Stimulated activated naive CD8-positive, alpha-beta T cell treated with anti-CD3 and anti-CD28 coated beads, Interleukin-15, amount 100 ng/mL, for 72 hours (primary cell): Measurements from ENCODE around the gene KDM4B.

Experiments used
- ATAC-seq: fragments of 150-1000 bp; cut with Tn5 transposase; 2 replicates; pipeline ENCODE4 v1.10.0; 2021; ENCODE audit warnings: mild to moderate bottlenecking, moderate library complexity
- DNase-seq, 2 donors: peaks; one replicate each; pipeline ENCODE4 v3.0.0; 2021 to 2022
- H3K27ac Mint-ChIP-seq, 2 donors: one replicate each; pipeline ENCODE4 v1.8.0; 2022; ENCODE audit warnings: mild to moderate bottlenecking in 2 of 2, mixed read lengths in 2 of 2, moderate library complexity in 2 of 2
- H3K27me3 Mint-ChIP-seq: one replicate; pipeline ENCODE4 v1.8.0; 2022; ENCODE audit warnings: mixed read lengths
- H3K4me1 Mint-ChIP-seq: one replicate; pipeline ENCODE4 v1.8.0; 2022; ENCODE audit warnings: mild to moderate bottlenecking, mixed read lengths
- H3K4me3 Mint-ChIP-seq, 2 donors: one replicate each; pipeline ENCODE4 v1.8.0; 2022; ENCODE audit warnings: mild to moderate bottlenecking in 2 of 2, mixed read lengths in 2 of 2, moderate library complexity in 1 of 2
- H3K9me3 Mint-ChIP-seq, 2 donors: one replicate each; pipeline ENCODE4 v1.8.0; 2022; ENCODE audit warnings: mixed read lengths in 2 of 2

KDM4B gene

GRCh38 chr19:5141129-5141849 is 172.4 kb downstream of the KDM4B start:
- Mint-ChIP-seq H3K4me3 (no peak overlapping the region), H3K27me3 (no peaks in the 10 kb centered on the region), H3K27ac (no peak overlapping the region), H3K4me1 (peaks cover 76% of the 10 kb centered on the region), H3K9me3 (no peaks in the 10 kb centered on the region)
- ATAC-seq = no peak
- DNase-seq = no peak

- DNase-seq (no peak), ATAC-seq (no peak)
- no peaks in the 10 kb centered on the region for H3K9me3 Mint-ChIP-seq
- peaks cover 68% of the 10 kb centered on the region for H3K4me1 Mint-ChIP-seq
- no peak overlapping the region for H3K27ac Mint-ChIP-seq
- no peaks in the 10 kb centered on the region for H3K27me3 Mint-ChIP-seq
- no peak overlapping the region for H3K4me3 Mint-ChIP-seq
Observed at GRCh38 chr19:5141850-5142724, 173.2 kb downstream of the KDM4B start.

GRCh38 chr19:5142725-5143097 is 173.8 kb downstream of the KDM4B start:
- Mint-ChIP-seq H3K4me1 (peaks cover 62% of the 10 kb centered on the region), H3K27me3 (no peaks in the 10 kb centered on the region), H3K9me3 (no peaks in the 10 kb centered on the region), H3K4me3 (peak overlapping the region in 1 of 2 donors; percentile 31), H3K27ac (no peak overlapping the region)
- DNase-seq (no peak), ATAC-seq (no peak)

- no peak for DNase-seq
- peak overlapping the region in 1 of 2 donors; percentile 4 for H3K4me3 Mint-ChIP-seq
- no peaks in the 10 kb centered on the region for H3K27me3 Mint-ChIP-seq
- peak overlapping the region; percentile 62 to 86 for H3K27ac Mint-ChIP-seq
- peaks cover 52% of the 10 kb centered on the region for H3K4me1 Mint-ChIP-seq
- ATAC-seq = peak; percentile 51
- no peaks in the 10 kb centered on the region for H3K9me3 Mint-ChIP-seq
Observed at GRCh38 chr19:5143471-5144411, 174.8 kb downstream of the KDM4B start.

- Mint-ChIP-seq H3K9me3 (no peaks in the 10 kb centered on the region), H3K4me1 (peaks cover 43% of the 10 kb centered on the region)
- no peak for DNase-seq
Observed at GRCh38 chr19:5144545-5145179, 175.7 kb downstream of the KDM4B start.

GRCh38 chr19:5145521-5146511 is 176.9 kb downstream of the KDM4B start:
- Mint-ChIP-seq H3K4me1 (peaks cover 31% of the 10 kb centered on the region), H3K27ac (peak overlapping the region in 1 of 2 donors; percentile 78), H3K9me3 (no peaks in the 10 kb centered on the region), H3K27me3 (no peaks in the 10 kb centered on the region), H3K4me3 (no peak overlapping the region)
- DNase-seq = no peak
- no peak for ATAC-seq

More at GRCh38 chr19:5144545-5145179, 175.7 kb downstream of the KDM4B start:
- peak overlapping the region in 1 of 2 donors; percentile 42 for H3K27ac Mint-ChIP-seq
- H3K27me3 Mint-ChIP-seq = no peaks in the 10 kb centered on the region
- no peak for ATAC-seq
- H3K4me3 Mint-ChIP-seq = no peak overlapping the region

GRCh38 chr19:5147074-5147977 is 178.4 kb downstream of the KDM4B start:
- no peaks in the 10 kb centered on the region for H3K9me3 Mint-ChIP-seq
- H3K27me3 Mint-ChIP-seq = no peaks in the 10 kb centered on the region
- DNase-seq = no peak
- H3K4me1 Mint-ChIP-seq = peaks cover 16% of the 10 kb centered on the region
- H3K27ac Mint-ChIP-seq = no peak overlapping the region
- H3K4me3 Mint-ChIP-seq = no peak overlapping the region
- no peak for ATAC-seq

- Mint-ChIP-seq H3K4me1 (peaks cover 7% of the 10 kb centered on the region), H3K27me3 (no peaks in the 10 kb centered on the region), H3K27ac (peak overlapping the region in 1 of 2 donors; percentile 48), H3K9me3 (no peaks in the 10 kb centered on the region), H3K4me3 (no peak overlapping the region)
- ATAC-seq (no peak), DNase-seq (no peak)
Observed at GRCh38 chr19:5147978-5148793, 179.3 kb downstream of the KDM4B start.

- Mint-ChIP-seq H3K4me1 (peaks cover 4% of the 10 kb centered on the region), H3K27me3 (no peaks in the 10 kb centered on the region), H3K9me3 (no peaks in the 10 kb centered on the region), H3K27ac (no peak overlapping the region), H3K4me3 (no peak overlapping the region)
- ATAC-seq = no peak
- no peak for DNase-seq
Observed at GRCh38 chr19:5148794-5149190, 179.9 kb downstream of the KDM4B start.

GRCh38 chr19:5149508-5149907 is 180.6 kb downstream of the KDM4B start:
- H3K27ac Mint-ChIP-seq = no peak overlapping the region
- no peak overlapping the region for H3K4me3 Mint-ChIP-seq
- DNase-seq (peak in 1 of 2 donors; percentile 7), ATAC-seq (no peak)
- H3K27me3 Mint-ChIP-seq = no peaks in the 10 kb centered on the region
- peaks cover 8% of the 10 kb centered on the region for H3K4me1 Mint-ChIP-seq
- H3K9me3 Mint-ChIP-seq = no peaks in the 10 kb centered on the region

- no peaks in the 10 kb centered on the region for H3K27me3 Mint-ChIP-seq
- DNase-seq (peak in 1 of 2 donors; percentile 9), ATAC-seq (no peak)
- peaks cover 8% of the 10 kb centered on the region for H3K4me1 Mint-ChIP-seq
- no peak overlapping the region for H3K27ac Mint-ChIP-seq
- H3K9me3 Mint-ChIP-seq = no peaks in the 10 kb centered on the region
- no peak overlapping the region for H3K4me3 Mint-ChIP-seq
Observed at GRCh38 chr19:5149932-5150901, 181.3 kb downstream of the KDM4B start.
